GM11168 (cell line): ENCODE measurements around the gene NR4A1.

Source experiments
- in situ Hi-C: fragments of 300-500 bp; cut with MboI; formaldehyde crosslinking; loops from one replicate; pipeline ENCODE4 v1.12.0; 2022; ENCODE audit warnings: low sequenced_read_pairs; ENCODE audit not compliant: unreplicated experiment

Gene NR4A1

DNA sequence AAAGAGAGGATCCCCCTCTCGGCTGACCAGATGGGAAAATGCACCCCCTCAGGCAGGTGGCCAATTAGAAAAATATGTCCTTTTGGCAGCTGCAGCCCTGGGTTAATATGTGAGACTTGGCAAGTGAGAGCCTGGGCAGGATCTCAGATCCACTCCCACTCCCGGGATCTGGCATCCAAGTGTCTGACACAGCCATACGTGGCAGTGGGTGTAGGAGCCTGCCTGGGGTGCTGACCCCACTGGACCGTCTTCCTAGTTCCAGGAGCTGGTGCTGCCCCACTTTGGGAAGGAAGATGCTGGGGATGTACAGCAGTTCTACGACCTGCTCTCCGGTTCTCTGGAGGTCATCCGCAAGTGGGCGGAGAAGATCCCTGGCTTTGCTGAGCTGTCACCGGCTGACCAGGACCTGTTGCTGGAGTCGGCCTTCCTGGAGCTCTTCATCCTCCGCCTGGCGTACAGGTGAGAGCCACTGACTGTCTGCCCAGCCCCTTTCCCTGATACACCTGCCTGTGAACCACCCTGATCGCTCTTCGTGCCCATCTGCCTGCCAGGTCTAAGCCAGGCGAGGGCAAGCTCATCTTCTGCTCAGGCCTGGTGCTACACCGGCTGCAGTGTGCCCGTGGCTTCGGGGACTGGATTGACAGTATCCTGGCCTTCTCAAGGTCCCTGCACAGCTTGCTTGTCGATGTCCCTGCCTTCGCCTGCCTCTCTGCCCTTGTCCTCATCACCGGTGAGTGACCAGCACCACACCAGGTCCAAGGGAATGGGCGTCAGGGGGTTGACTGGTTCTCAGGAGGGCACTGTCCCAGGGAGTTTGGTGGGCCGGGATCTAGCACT is 5.8 kb downstream of the NR4A1 start:
- in situ Hi-C loops = no loop called here

- in situ Hi-C loops = no loop called here
Measured at GRCh38 chr12:52057638-52058576, 6.7 kb downstream of the NR4A1 start.

GRCh38 chr12:52058631-52059361 is 7.6 kb downstream of the NR4A1 start:
- in situ Hi-C loops = no loop called here

DNA sequence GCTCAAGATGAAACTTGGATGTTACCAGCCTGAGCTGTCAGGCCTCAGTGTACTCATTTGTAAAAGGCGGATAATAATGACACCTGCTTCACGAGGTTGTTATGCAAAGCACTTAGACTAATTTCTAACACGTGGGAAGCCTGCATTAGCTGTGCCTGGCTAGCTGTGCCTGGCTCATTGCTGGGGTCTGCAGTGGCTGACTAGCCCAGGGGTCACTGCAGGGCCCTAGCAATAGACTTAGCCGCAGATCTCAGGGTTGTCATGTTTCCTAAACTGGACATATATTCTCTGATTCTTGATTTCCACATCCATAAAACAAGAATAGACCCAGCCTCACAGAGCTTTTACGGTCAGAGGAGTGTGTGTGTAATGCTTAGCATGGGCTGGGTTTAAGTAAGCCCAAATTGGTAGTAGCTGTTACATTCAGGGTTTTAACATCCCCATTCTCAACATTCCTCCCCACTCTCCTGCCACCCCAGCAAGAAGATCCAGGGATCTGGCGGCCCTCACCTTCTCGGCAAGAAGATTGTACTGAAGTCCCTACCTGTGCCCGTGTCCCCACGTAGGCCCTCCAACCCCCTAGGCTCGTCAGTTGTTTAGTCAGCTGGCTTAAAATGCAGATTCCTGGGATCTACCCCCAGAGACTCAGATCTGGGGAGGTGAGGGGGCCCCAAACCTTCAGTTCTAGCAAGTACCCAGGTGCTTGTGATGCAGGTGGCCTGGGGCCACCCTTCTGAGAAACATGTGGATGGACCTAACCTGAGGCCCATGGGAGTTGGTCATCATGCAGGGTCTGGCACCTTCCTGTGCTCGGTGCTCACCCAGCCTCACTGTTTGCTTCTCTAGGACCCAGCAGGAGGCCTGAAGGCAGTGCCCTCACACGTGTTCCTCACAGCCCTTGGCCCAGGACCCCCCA is 8.6 kb downstream of the NR4A1 start:
- in situ Hi-C loops = no loop called here

GRCh38 chr12:52060498-52061177 is 9.4 kb downstream of the NR4A1 start:
- in situ Hi-C loops = no loop called here

DNA sequence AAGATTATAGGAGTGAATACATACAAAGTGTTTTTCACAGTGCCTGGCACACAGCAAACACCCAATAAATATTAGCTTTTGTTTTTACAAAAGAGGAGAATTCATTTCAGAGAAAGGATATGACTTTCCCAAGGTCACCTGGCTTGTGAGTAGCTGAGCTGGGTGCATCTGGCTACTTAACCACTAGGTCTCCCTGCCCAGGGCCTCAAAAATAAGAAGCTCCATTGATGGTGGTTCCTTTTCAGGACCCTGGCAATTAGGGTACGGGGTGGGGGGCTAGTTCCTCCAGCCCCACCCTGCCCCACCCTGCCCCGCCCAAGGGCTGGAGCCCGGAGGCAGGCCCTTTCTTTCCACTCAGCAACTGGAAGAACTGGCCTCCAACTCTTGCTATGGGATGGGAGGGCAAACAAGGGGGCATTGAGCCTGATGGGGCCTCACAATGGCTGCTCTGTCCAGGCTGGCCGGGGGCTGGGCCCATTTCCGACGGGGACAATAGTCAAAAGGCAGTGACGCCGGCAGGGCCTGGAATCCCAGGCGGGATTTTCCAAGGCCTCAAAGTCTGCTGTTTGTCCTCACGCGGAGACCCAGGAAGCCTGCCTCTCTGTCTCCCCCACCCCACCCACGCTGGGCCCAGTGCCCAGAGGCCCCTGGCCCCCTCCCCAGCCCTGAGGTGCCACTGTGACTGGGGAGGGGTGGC is 10.4 kb downstream of the NR4A1 start:
- in situ Hi-C loops = no loop called here

DNA sequence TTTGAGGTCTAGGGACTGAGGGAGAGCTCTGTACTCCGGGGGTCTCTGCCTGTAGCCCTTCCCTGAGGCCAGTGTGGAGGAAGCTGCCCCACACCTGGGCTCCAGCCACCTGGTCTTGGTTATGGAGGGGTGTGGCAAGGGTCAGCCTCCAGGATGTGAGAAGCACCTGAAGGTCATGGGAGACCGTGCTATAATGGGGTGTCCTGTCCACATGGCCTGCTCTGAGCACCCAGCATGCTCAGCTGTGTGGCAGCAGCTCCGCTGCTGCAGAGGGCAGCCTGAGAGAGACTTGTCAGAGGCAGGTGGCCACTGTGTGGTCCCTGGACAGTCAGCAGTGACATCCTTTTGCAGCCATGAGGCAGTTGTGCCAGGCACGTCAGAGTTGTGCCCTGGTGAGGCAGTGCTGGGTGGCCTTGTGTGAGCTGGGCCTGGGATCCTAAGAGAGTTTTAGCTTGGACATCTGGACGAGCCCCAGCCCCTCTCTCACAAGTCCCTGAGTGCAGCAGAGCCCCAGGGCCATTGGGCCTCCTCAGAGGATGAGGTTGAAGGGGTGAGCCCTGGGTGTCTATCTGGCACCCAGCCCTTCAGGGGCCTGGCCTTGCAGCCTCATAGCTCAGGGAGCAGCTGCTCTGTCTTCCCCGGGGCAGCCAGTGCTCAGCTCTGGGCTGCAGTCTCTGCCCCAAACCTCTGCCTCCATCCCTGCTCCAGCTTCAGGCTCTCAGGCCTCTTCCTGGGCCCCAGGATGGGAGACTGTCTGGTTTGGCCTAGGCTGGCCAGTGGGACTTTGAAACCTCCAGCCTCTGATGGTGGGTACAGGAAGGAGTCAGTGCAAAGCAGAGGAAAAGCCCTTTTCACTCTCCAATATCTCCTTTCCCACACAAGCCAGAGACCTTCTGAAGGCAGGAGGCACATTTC is 11.2 kb downstream of the NR4A1 start:
- in situ Hi-C loops = no loop called here

- in situ Hi-C loops = no loop called here
Measured at GRCh38 chr12:52063082-52063924, 12.1 kb downstream of the NR4A1 start.

DNA sequence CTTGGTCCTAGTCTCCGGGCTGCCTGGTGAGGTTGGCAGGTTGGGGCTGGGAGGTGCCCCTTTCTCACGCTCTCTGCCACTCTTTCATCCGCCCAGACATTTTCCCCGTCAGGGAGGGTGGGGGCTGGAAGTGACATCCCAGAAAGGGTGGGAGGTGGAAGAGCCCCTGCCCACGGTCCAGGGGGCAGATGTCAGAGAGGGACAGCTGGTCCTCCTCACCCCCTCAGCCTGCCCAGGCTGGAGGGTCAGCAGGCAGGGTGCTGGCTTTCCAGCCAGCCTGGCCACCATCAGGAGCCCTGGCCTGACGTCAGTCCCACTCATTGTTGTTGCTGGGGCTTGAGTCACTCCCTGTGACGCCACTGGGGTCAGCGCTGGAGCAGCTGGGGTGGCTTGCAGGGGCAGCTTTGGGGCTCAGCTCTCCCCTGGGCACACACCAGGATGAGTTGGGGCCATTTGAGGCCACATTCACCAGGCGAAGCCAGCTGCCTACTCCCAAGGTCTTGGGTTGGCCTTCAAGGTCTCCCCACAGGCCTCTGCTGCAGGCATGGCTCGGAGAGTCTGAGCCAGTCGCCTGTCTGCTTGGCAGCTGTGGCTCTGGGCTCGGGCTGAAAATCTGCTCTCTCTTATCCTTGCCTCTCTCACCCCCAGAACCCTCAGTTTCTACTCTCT is 12.9 kb downstream of the NR4A1 start:
- in situ Hi-C loops = no loop called here

- in situ Hi-C loops = loop anchor here (5.0 kb wide), 1 partner anchor 34 kb away; no protein-coding TSS in a partner anchor
Measured at GRCh38 chr12:52066346-52067080, 15.3 kb downstream of the NR4A1 start.

- in situ Hi-C loops = loop anchor here (5.0 kb wide), 1 partner anchor 35 kb away; no protein-coding TSS in a partner anchor
Measured at GRCh38 chr12:52067081-52067374, 15.8 kb downstream of the NR4A1 start.

DNA sequence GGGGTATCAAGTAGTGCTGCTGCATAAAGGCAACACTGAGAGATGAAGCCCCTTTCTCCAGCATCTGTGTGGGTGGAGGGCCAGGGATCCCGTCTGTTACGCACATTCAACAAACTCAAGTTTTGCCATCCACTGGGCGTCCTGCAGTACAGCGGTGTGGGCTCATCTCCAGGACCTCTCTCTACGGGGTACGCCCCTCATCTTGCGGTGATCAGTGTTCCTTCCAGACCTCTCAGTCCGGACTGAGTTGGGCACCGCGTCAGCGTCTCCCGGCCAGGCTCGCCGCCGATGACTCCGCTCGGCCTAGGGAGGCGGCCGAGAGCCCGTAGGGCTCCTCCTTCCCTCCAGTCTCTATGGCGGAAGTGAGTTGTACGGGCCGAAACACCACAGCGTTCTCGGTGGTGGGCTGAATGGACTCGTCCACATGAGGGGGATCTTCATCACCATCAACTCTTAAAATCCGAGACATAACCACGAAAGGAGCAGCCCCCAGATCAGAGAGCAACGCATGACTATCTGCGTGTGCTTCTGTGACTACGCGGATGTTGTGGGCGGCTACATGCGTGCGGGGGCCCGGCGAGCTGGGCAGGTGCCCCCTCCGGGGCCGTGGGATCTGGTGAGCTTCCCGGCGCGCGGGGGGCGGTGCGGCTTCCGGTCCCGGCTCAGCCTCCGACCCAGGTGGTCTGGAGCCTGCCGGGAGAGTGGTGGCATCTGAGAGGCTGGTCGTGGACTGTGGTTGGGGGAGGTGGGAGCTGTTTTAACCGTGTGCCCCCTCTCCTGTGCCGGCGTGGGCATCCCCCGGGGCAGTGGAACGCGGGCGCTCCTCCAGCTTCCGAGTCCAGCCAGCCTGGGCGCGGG is 18.3 kb downstream of the NR4A1 start, which contains the start of gene ATG101:
ATG101 (plus strand) TSS at position 652 of the 858 bp plus-strand sequence. CDS start 3,673 bp downstream, outside the sequence.
- in situ Hi-C loops = loop anchor here (5.0 kb wide), 1 partner anchor 37 kb away; no protein-coding TSS in a partner anchor

DNA sequence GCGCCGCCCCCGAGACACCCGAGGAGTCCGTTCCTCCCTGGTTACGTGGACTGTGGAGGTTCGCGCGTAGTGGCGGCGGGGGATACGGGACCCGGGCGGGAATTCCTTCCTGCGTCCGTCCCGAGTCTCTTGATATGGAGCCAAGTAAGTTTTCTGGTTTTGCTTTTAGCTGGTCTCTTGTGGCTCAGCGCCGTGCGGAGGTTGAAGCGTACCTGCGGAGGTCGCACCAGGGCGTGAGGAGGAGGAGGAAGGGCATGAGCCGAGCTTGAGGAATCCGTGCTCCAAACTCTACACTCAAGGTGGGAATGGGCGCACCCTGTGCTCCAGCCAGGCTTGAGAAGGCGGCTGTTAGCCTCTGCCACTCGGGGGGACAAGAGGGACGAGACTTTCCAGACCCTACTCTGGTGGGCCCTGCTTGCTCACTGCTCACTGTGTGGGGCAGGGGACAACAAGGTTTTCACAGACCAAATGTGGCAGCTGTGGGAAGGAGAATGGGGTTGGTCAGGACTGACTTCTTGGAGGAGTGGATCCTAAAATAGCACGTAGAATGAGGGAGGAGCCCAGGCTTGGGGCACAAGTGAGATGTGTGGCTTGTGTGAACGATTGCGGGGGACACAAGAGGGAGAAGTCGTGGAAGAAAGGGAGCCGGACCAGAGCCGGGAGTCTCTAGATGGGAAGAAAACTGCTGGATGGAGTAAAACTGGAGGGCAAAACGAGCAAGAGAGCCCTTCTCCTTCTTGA is 19.1 kb downstream of the NR4A1 start:
- in situ Hi-C loops = no loop called here
